Natural killer cell (primary cell): ENCODE results near the gene MRPL19. TPM values are rescaled to one million over a fixed set of nuclear protein-coding genes. Genes with fewer than 3 reads are reported as not detected.
A peak's percentile ranks its signal among the peaks of the same experiment; 100 is the strongest.

ENCODE experiments used
- ATAC-seq, 3 donors: fragments of 150-1000 bp in 2 of 3; fragments of 200-7000 bp in 1 of 3; cut with Tn5 transposase; 1 replicate in 1 of 3; 2 replicates in 2 of 3; pipeline ENCODE4 v1.10.0; 2021; ENCODE audit warnings: mild to moderate bottlenecking in 2 of 3, moderate library complexity in 2 of 3
- DNase-seq, 2 donors: peaks; one replicate each; pipeline versions ENCODE4 v3.0.0 to v3.0.0-alpha.2; 2013 to 2021; ENCODE audit warnings: mixed read lengths in 1 of 2
- H3K27ac ChIP-seq: one replicate; pipeline ENCODE4 v1.5.1; 2013; ENCODE audit warnings: mild to moderate bottlenecking, low read length
- H3K27me3 ChIP-seq: one replicate; pipeline ENCODE4 v1.6.1; 2013; ENCODE audit warnings: low read length; ENCODE audit not compliant: control insufficient read depth, insufficient read depth
- H3K36me3 ChIP-seq: one replicate; pipeline ENCODE4 v1.6.1; 2013; ENCODE audit warnings: low read length; ENCODE audit not compliant: control insufficient read depth, insufficient read depth
- H3K4me1 ChIP-seq: one replicate; pipeline ENCODE4 v1.6.1; 2013; ENCODE audit warnings: low read length; ENCODE audit not compliant: control insufficient read depth, insufficient read depth
- H3K4me3 ChIP-seq: one replicate; pipeline ENCODE4 v1.5.1; 2013; ENCODE audit warnings: low read length
- H3K9me3 ChIP-seq: one replicate; pipeline ENCODE4 v1.6.1; 2013; ENCODE audit warnings: low read length; ENCODE audit not compliant: control insufficient read depth, insufficient read depth
- H3K27ac Mint-ChIP-seq, 2 donors: one replicate each; pipeline ENCODE4 v1.8.0; 2022; ENCODE audit warnings: mild to moderate bottlenecking in 2 of 2, mixed read lengths in 2 of 2, moderate library complexity in 1 of 2
- H3K27me3 Mint-ChIP-seq, 2 donors: one replicate each; pipeline ENCODE4 v1.8.0; 2022; ENCODE audit warnings: low read depth in 2 of 2, mixed read lengths in 2 of 2
- H3K36me3 Mint-ChIP-seq: one replicate; pipeline ENCODE4 v1.8.0; 2022; ENCODE audit warnings: mixed read lengths
- H3K4me1 Mint-ChIP-seq, 2 donors: one replicate each; pipeline ENCODE4 v1.8.0; 2022; ENCODE audit warnings: mixed read lengths in 2 of 2
- H3K4me3 Mint-ChIP-seq: one replicate; pipeline ENCODE4 v1.8.0; 2022; ENCODE audit warnings: mild to moderate bottlenecking, moderate library complexity, mixed read lengths
- H3K9me3 Mint-ChIP-seq, 2 donors: one replicate each; pipeline ENCODE4 v1.8.0; 2022; ENCODE audit warnings: mixed read lengths in 2 of 2
- CTCF ChIP-seq: fragments of 200-600 bp; IDR thresholded peaks from one replicate; pipeline ENCODE4 v1.8.0; 2022; ENCODE audit warnings: antibody characterized with exemption
- WGBS: methylation state at CpG from one replicate; pipeline ENCODE4 v1.1.7; 2013; ENCODE audit warnings: missing lambda C conversion rate; ENCODE audit not compliant: insufficient coverage; 5-methylcytosine and 5-hydroxymethylcytosine counted together
- intact Hi-C: fragments of 100-400 bp; cut with micrococcal nuclease; formaldehyde crosslinking; loops from one replicate; pipeline ENCODE4 v1.14.2; 2022
- total RNA-seq, 4 donors: library from RNA; stranded (reverse); fragments of 120-200 nt in 1 of 4; gene quantifications; one replicate each; pipeline versions ENCODE4 v1.2.3 to v1.2.4, GENCODE V29; 2013 to 2022

Gene MRPL19
- total RNA-seq, 3 donors from 2014 or later (not counting 1 experiment from before 2014, with no cell fraction given): 11.9 to 22.9 (median 17.8) TPM

- H3K27ac Mint-ChIP-seq: peak overlapping the region in 1 of 2 donors; percentile 42
- peaks cover 19 to 21% of the 10 kb centered on the region in 2 donors for H3K4me1 Mint-ChIP-seq
- Histone ChIP-seq H3K27me3 (no peaks in the 10 kb centered on the region), H3K36me3 (peaks cover 37% of the 10 kb centered on the region), H3K9me3 (no peaks in the 10 kb centered on the region), H3K27ac (no peak overlapping the region), H3K4me1 (peaks cover 1% of the 10 kb centered on the region), H3K4me3 (no peak overlapping the region)
- intact Hi-C loops: no loop called here
- no peak for ATAC-seq
- H3K4me3 Mint-ChIP-seq: no peak overlapping the region
- no peaks in the 10 kb centered on the region for H3K27me3 Mint-ChIP-seq
- TF ChIP-seq CTCF: no peak
- 53% methylated on average over 1 of the region's 1 CpG for WGBS
- no peaks in the 10 kb centered on the region for H3K9me3 Mint-ChIP-seq
- peaks cover 24% of the 10 kb centered on the region for H3K36me3 Mint-ChIP-seq
- DNase-seq: no peak
Measured at GRCh38 chr2:75705921-75706320, 59.3 kb downstream of the MRPL19 start.

GRCh38 chr2:75707901-75708300 is 61.3 kb downstream of the MRPL19 start:
- Histone ChIP-seq H3K4me3 (no peak overlapping the region), H3K27ac (no peak overlapping the region), H3K36me3 (peaks cover 19% of the 10 kb centered on the region), H3K27me3 (no peaks in the 10 kb centered on the region), H3K4me1 (peaks cover 5% of the 10 kb centered on the region), H3K9me3 (no peaks in the 10 kb centered on the region)
- peaks cover 8% of the 10 kb centered on the region for H3K36me3 Mint-ChIP-seq
- TF ChIP-seq CTCF: no peak
- no peak overlapping the region for H3K27ac Mint-ChIP-seq
- intact Hi-C loops: no loop called here
- no peaks in the 10 kb centered on the region for H3K27me3 Mint-ChIP-seq
- peaks cover 23 to 26% of the 10 kb centered on the region in 2 donors for H3K4me1 Mint-ChIP-seq
- no peaks in the 10 kb centered on the region for H3K9me3 Mint-ChIP-seq
- peak overlapping the region; percentile 38 for H3K4me3 Mint-ChIP-seq
- ATAC-seq (no peak), DNase-seq (no peak)
- 85% methylated on average over 2 of the region's 3 CpGs for WGBS

- H3K9me3 Mint-ChIP-seq: no peaks in the 10 kb centered on the region
- H3K36me3 ChIP-seq: peaks cover 7% of the 10 kb centered on the region
- no peaks in the 10 kb centered on the region for H3K27me3 ChIP-seq
- peaks cover 23 to 26% of the 10 kb centered on the region in 2 donors for H3K4me1 Mint-ChIP-seq
- peak overlapping the region; percentile 35 for H3K4me3 Mint-ChIP-seq
- DNase-seq (peak in 1 of 2 donors; percentile 6), ATAC-seq (no peak)
- 40% methylated on average over 1 of the region's 3 CpGs for WGBS
- H3K27ac Mint-ChIP-seq: peak overlapping the region in 1 of 2 donors; percentile 67
- intact Hi-C loops: no loop called here
- peaks cover 5% of the 10 kb centered on the region for H3K4me1 ChIP-seq
- H3K4me3 ChIP-seq: no peak overlapping the region
- no peaks in the 10 kb centered on the region for H3K27me3 Mint-ChIP-seq
- H3K27ac ChIP-seq: no peak overlapping the region
- TF ChIP-seq CTCF: no peak
- H3K9me3 ChIP-seq: no peaks in the 10 kb centered on the region
- H3K36me3 Mint-ChIP-seq: no peaks in the 10 kb centered on the region
Measured at GRCh38 chr2:75709297-75709696, 62.7 kb downstream of the MRPL19 start.

GRCh38 chr2:75710220-75710576 is 63.6 kb downstream of the MRPL19 start:
- Histone ChIP-seq H3K27ac (peak overlapping the region; percentile 92), H3K4me3 (peak overlapping the region; percentile 58), H3K9me3 (no peaks in the 10 kb centered on the region), H3K27me3 (no peaks in the 10 kb centered on the region), H3K4me1 (peaks cover 5% of the 10 kb centered on the region), H3K36me3 (no peaks in the 10 kb centered on the region)
- ATAC-seq (peak in 2 of 3 donors; percentile 12 to 36), DNase-seq (no peak)
- no peaks in the 10 kb centered on the region for H3K9me3 Mint-ChIP-seq
- H3K4me3 Mint-ChIP-seq: peak overlapping the region; percentile 90
- H3K27ac Mint-ChIP-seq: peak overlapping the region; percentile 85 to 96
- H3K27me3 Mint-ChIP-seq: peaks cover 4 to 5% of the 10 kb centered on the region in 2 donors
- intact Hi-C loops: loop anchor here (2.0 kb wide), 1 partner anchor 69 kb away; no protein-coding TSS in a partner anchor
- H3K4me1 Mint-ChIP-seq: peaks cover 23 to 26% of the 10 kb centered on the region in 2 donors
- WGBS: 0% methylated on average over 12 of the region's 12 CpGs
- H3K36me3 Mint-ChIP-seq: no peaks in the 10 kb centered on the region
- TF ChIP-seq CTCF: no peak
